ENCODE measurements around the gene TCL1A. TPM values are rescaled to one million over a fixed set of nuclear protein-coding genes. Genes with fewer than 3 reads are reported as not detected.
A peak's percentile ranks its signal among the peaks of the same experiment; 100 is the strongest.
"Not testable (repeated sequence)": the region's sequence is repeated elsewhere in the genome, so short reads cannot be mapped to it uniquely, and the experiment has no call there.

Gene TCL1A
- total and polyA plus RNA-seq, 4 experiments from 2014 or later = 0.71 TPM; not detected in 3

- Mint-ChIP-seq H3K4me3 (no peak overlapping the region), H3K27ac (no peak overlapping the region), H3K27me3 (peaks cover 22 to 29% of the 10 kb centered on the region in 2 donors), H3K4me1 (no peaks in the 10 kb centered on the region), H3K9me3 (peaks cover 0 to 2% (median 0%) of the 10 kb centered on the region in 8 donors), H3K36me3 (no peaks in the 10 kb centered on the region)
- Histone ChIP-seq H3K4me1 (ENCODE audit: insufficient read depth, low read length) (no peaks in the 10 kb centered on the region), H3K9me3 (ENCODE audit: control insufficient read depth in 1 of 2, low read length in 2 of 2) (no peaks in the 10 kb centered on the region), H3K27ac (ENCODE audit: low read depth, low read length) (no peak overlapping the region), H3K27me3 (ENCODE audit: insufficient read depth, low read length) (no peaks in the 10 kb centered on the region), H3K4me3 (ENCODE audit: low read length in 2 of 2) (no peak overlapping the region), H3K36me3 (ENCODE audit: insufficient read depth, low read length) (no peaks in the 10 kb centered on the region)
- POLR2A ChIA-PET (ENCODE audit: partially characterized antibody) = no interaction called here
- no peak for DNase-seq
- intact Hi-C loops (cut with micrococcal nuclease) = no loop called here
- CTCF ChIA-PET (ENCODE audit: partially characterized antibody) = no interaction called here
Observed at GRCh38 chr14:95756127-95756526, 42.2 kb upstream of the TCL1A start.

- H3K27ac ChIP-seq (ENCODE audit: low read depth, low read length) = no peak overlapping the region
- peaks cover 9% of the 10 kb centered on the region for H3K4me1 ChIP-seq (ENCODE audit: insufficient read depth, low read length)
- Mint-ChIP-seq H3K27ac (no peak overlapping the region), H3K4me3 (no peak overlapping the region), H3K27me3 (peaks cover 2 to 8% of the 10 kb centered on the region in 2 donors), H3K4me1 (peaks cover 4 to 12% (median 6%) of the 10 kb centered on the region in 4 donors), H3K36me3 (peaks cover 0 to 6% of the 10 kb centered on the region in 2 donors), H3K9me3 (peaks cover 0 to 22% (median 11%) of the 10 kb centered on the region in 8 donors)
- H3K36me3 ChIP-seq (ENCODE audit: insufficient read depth, low read length) = no peaks in the 10 kb centered on the region
- no peaks in the 10 kb centered on the region for H3K9me3 ChIP-seq (ENCODE audit: control insufficient read depth in 1 of 2, low read length in 2 of 2)
- H3K4me3 ChIP-seq (ENCODE audit: low read length in 2 of 2) = no peak overlapping the region
- CTCF ChIA-PET (ENCODE audit: partially characterized antibody) = no interaction called here
- POLR2A ChIA-PET (ENCODE audit: partially characterized antibody) = no interaction called here
- DNase-seq = no peak
- H3K27me3 ChIP-seq (ENCODE audit: insufficient read depth, low read length) = no peaks in the 10 kb centered on the region
- intact Hi-C loops (cut with micrococcal nuclease) = no loop called here
Observed at GRCh38 chr14:95741781-95742180, 27.9 kb upstream of the TCL1A start.

- H3K27ac ChIP-seq (ENCODE audit: low read depth, low read length) = no peak overlapping the region
- H3K4me3 ChIP-seq (ENCODE audit: low read length in 2 of 2) = no peak overlapping the region
- no peaks in the 10 kb centered on the region for H3K9me3 ChIP-seq (ENCODE audit: control insufficient read depth in 1 of 2, low read length in 2 of 2)
- Mint-ChIP-seq H3K36me3 (peaks cover 0 to 6% of the 10 kb centered on the region in 2 donors), H3K27me3 (peaks cover 2 to 8% of the 10 kb centered on the region in 2 donors), H3K27ac (no peak overlapping the region), H3K9me3 (peaks cover 0 to 22% (median 11%) of the 10 kb centered on the region in 8 donors), H3K4me3 (no peak overlapping the region), H3K4me1 (peaks cover 4 to 12% (median 6%) of the 10 kb centered on the region in 4 donors)
- H3K36me3 ChIP-seq (ENCODE audit: insufficient read depth, low read length) = no peaks in the 10 kb centered on the region
- H3K4me1 ChIP-seq (ENCODE audit: insufficient read depth, low read length) = peaks cover 9% of the 10 kb centered on the region
- POLR2A ChIA-PET (ENCODE audit: partially characterized antibody) = no interaction called here
- CTCF ChIA-PET (ENCODE audit: partially characterized antibody) = no interaction called here
- no peak for DNase-seq
- intact Hi-C loops (cut with micrococcal nuclease) = no loop called here
- H3K27me3 ChIP-seq (ENCODE audit: insufficient read depth, low read length) = no peaks in the 10 kb centered on the region
Observed at GRCh38 chr14:95741038-95741490, 27.1 kb upstream of the TCL1A start.

GRCh38 chr14:95739356-95739755 is 25.4 kb upstream of the TCL1A start:
- Histone ChIP-seq H3K27ac (ENCODE audit: low read depth, low read length) (no peak overlapping the region), H3K27me3 (ENCODE audit: insufficient read depth, low read length) (no peaks in the 10 kb centered on the region), H3K36me3 (ENCODE audit: insufficient read depth, low read length) (no peaks in the 10 kb centered on the region), H3K4me3 (ENCODE audit: low read length in 2 of 2) (no peak overlapping the region), H3K4me1 (ENCODE audit: insufficient read depth, low read length) (peaks cover 9% of the 10 kb centered on the region), H3K9me3 (ENCODE audit: control insufficient read depth in 1 of 2, low read length in 2 of 2) (no peaks in the 10 kb centered on the region)
- ChIA-PET CTCF (ENCODE audit: partially characterized antibody) (no interaction called here), POLR2A (ENCODE audit: partially characterized antibody) (no interaction called here)
- Mint-ChIP-seq H3K27ac (peak overlapping the region in 4 of 7 donors; percentile 9 to 98 (median 88)), H3K9me3 (peaks cover 0 to 22% (median 11%) of the 10 kb centered on the region in 8 donors), H3K4me1 (peaks cover 4 to 12% (median 6%) of the 10 kb centered on the region in 4 donors), H3K4me3 (no peak overlapping the region), H3K27me3 (peaks cover 0 to 2% of the 10 kb centered on the region in 2 donors), H3K36me3 (peaks cover 0 to 6% of the 10 kb centered on the region in 2 donors)
- intact Hi-C loops (cut with micrococcal nuclease) = no loop called here
- no peak for DNase-seq

- DNase-seq = no peak
- peaks cover under 1% of the 10 kb centered on the region for H3K4me1 ChIP-seq (ENCODE audit: insufficient read depth, low read length)
- CTCF ChIA-PET (ENCODE audit: partially characterized antibody) = no interaction called here
- intact Hi-C loops (cut with micrococcal nuclease) = no loop called here
- H3K4me1 Mint-ChIP-seq = no peaks in the 10 kb centered on the region
- no peak overlapping the region for H3K4me3 Mint-ChIP-seq
- H3K27me3 ChIP-seq (ENCODE audit: insufficient read depth, low read length) = no peaks in the 10 kb centered on the region
- H3K36me3 ChIP-seq (ENCODE audit: insufficient read depth, low read length) = no peaks in the 10 kb centered on the region
- H3K27me3 Mint-ChIP-seq = peaks cover 17 to 18% of the 10 kb centered on the region in 2 donors
- no peaks in the 10 kb centered on the region for H3K36me3 Mint-ChIP-seq
- peaks cover 0 to 16% (median under 1%) of the 10 kb centered on the region in 8 donors for H3K9me3 Mint-ChIP-seq
- no peak overlapping the region for H3K27ac ChIP-seq (ENCODE audit: low read depth, low read length)
- no peak overlapping the region for H3K4me3 ChIP-seq (ENCODE audit: low read length in 2 of 2)
- POLR2A ChIA-PET (ENCODE audit: partially characterized antibody) = no interaction called here
- no peaks in the 10 kb centered on the region for H3K9me3 ChIP-seq (ENCODE audit: control insufficient read depth in 1 of 2, low read length in 2 of 2)
- no peak overlapping the region for H3K27ac Mint-ChIP-seq
Observed at GRCh38 chr14:95733212-95733611, 19.3 kb upstream of the TCL1A start.

GRCh38 chr14:95730126-95730525 is 16.2 kb upstream of the TCL1A start:
- Mint-ChIP-seq H3K9me3 (peaks cover 0 to 10% (median 0%) of the 10 kb centered on the region in 8 donors), H3K36me3 (no peaks in the 10 kb centered on the region), H3K27me3 (peaks cover 26 to 27% of the 10 kb centered on the region in 2 donors), H3K4me3 (no peak overlapping the region), H3K4me1 (no peaks in the 10 kb centered on the region), H3K27ac (no peak overlapping the region)
- Histone ChIP-seq H3K36me3 (ENCODE audit: insufficient read depth, low read length) (no peaks in the 10 kb centered on the region), H3K4me1 (ENCODE audit: insufficient read depth, low read length) (no peaks in the 10 kb centered on the region), H3K27me3 (ENCODE audit: insufficient read depth, low read length) (peaks cover 11% of the 10 kb centered on the region), H3K4me3 (ENCODE audit: low read length in 2 of 2) (no peak overlapping the region), H3K9me3 (ENCODE audit: control insufficient read depth in 1 of 2, low read length in 2 of 2) (no peaks in the 10 kb centered on the region), H3K27ac (ENCODE audit: low read depth, low read length) (no peak overlapping the region)
- POLR2A ChIA-PET (ENCODE audit: partially characterized antibody) = no interaction called here
- DNase-seq = no peak
- CTCF ChIA-PET (ENCODE audit: partially characterized antibody) = no interaction called here
- intact Hi-C loops (cut with micrococcal nuclease) = no loop called here

GRCh38 chr14:95729402-95730028 is 15.6 kb upstream of the TCL1A start:
- H3K36me3 Mint-ChIP-seq; H3K4me1 Mint-ChIP-seq; DNase-seq; H3K36me3 ChIP-seq (ENCODE audit: insufficient read depth, low read length); CTCF ChIA-PET (ENCODE audit: partially characterized antibody); POLR2A ChIA-PET (ENCODE audit: partially characterized antibody); H3K9me3 ChIP-seq (ENCODE audit: control insufficient read depth in 1 of 2, low read length in 2 of 2); H3K27ac Mint-ChIP-seq; intact Hi-C loops (cut with micrococcal nuclease); H3K4me3 ChIP-seq (ENCODE audit: low read length in 2 of 2); H3K9me3 Mint-ChIP-seq; H3K4me1 ChIP-seq (ENCODE audit: insufficient read depth, low read length); H3K27ac ChIP-seq (ENCODE audit: low read depth, low read length); H3K4me3 Mint-ChIP-seq: not testable (repeated sequence)
- peaks cover 11% of the 10 kb centered on the region for H3K27me3 ChIP-seq (ENCODE audit: insufficient read depth, low read length)
- peaks cover 27 to 29% of the 10 kb centered on the region in 2 donors for H3K27me3 Mint-ChIP-seq

Data from CD4-positive, alpha-beta memory T cell (primary cell).